ENCODE results near the gene B3GALT5. TPM values are rescaled to one million over a fixed set of nuclear protein-coding genes. Genes with fewer than 3 reads are reported as not detected.

The B3GALT5 gene
- total RNA-seq, 1 experiment from 2014 or later, result 0.09 TPM

DNA sequence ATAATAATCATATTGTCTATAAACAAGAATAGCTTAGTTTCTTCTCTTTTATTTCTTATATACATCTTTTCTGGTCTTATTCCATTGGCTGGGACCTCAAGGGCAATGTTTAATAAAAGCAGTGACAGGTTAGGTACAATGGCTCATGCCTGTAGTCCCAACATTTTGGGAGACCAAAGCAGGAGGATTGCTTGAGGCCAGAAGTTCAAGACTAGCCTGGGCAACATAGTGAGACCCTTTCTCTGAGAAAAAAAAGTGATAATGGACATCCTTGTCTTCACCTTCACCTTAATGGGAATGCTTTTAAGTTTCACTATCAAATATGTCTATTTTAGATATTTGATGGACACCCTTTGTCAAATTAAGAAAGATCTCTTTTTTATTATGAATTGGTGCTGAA is 8.1 kb downstream of the B3GALT5 start:
- no peak for DNase-seq
- ChIA-PET CTCF (no interaction called here), POLR2A (ENCODE audit: unreplicated experiment) (no interaction called here)
- H3K27ac ChIP-seq, result no peak overlapping the region
- no peaks in the 10 kb centered on the region for H3K36me3 ChIP-seq (ENCODE audit: low read depth)
- no peak overlapping the region for H3K4me2 ChIP-seq
- H2AFZ ChIP-seq, result no peak overlapping the region
- no peaks in the 10 kb centered on the region for H3K9me3 ChIP-seq (ENCODE audit: insufficient read depth, low read depth)
- no peaks in the 10 kb centered on the region for H3K27me3 ChIP-seq (ENCODE audit: insufficient read depth, low read depth)
- no peaks in the 10 kb centered on the region for H3K9me2 ChIP-seq (ENCODE audit: insufficient read depth)
- H3K4me1 ChIP-seq (replicated peaks; ENCODE audit: insufficient read depth), result no peaks in the 10 kb centered on the region
- no peak for TF ChIP-seq EZH2 (IDR thresholded peaks at IDR 0.05; ENCODE audit: low read depth)
- TF ChIP-seq, protein P1, sequence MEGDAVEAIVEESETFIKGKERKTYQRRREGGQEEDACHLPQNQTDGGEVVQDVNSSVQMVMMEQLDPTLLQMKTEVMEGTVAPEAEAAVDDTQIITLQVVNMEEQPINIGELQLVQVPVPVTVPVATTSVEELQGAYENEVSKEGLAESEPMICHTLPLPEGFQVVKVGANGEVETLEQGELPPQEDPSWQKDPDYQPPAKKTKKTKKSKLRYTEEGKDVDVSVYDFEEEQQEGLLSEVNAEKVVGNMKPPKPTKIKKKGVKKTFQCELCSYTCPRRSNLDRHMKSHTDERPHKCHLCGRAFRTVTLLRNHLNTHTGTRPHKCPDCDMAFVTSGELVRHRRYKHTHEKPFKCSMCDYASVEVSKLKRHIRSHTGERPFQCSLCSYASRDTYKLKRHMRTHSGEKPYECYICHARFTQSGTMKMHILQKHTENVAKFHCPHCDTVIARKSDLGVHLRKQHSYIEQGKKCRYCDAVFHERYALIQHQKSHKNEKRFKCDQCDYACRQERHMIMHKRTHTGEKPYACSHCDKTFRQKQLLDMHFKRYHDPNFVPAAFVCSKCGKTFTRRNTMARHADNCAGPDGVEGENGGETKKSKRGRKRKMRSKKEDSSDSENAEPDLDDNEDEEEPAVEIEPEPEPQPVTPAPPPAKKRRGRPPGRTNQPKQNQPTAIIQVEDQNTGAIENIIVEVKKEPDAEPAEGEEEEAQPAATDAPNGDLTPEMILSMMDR (conservative IDR thresholded peaks at IDR 0.05), result no peak
- H3K4me3 ChIP-seq, result no peak overlapping the region
- H3F3A ChIP-seq (ENCODE audit: insufficient read depth, low read depth), result no peaks in the 10 kb centered on the region
- intact Hi-C loops (cut with micrococcal nuclease; ENCODE audit: unreplicated experiment), result no loop called here
- no TSS peak for BruUV-seq (replicated peaks)
- H3K79me2 ChIP-seq (ENCODE audit: low read depth), result no peaks in the 10 kb centered on the region
- H4K20me1 ChIP-seq (ENCODE audit: insufficient read depth), result no peaks in the 10 kb centered on the region

DNA sequence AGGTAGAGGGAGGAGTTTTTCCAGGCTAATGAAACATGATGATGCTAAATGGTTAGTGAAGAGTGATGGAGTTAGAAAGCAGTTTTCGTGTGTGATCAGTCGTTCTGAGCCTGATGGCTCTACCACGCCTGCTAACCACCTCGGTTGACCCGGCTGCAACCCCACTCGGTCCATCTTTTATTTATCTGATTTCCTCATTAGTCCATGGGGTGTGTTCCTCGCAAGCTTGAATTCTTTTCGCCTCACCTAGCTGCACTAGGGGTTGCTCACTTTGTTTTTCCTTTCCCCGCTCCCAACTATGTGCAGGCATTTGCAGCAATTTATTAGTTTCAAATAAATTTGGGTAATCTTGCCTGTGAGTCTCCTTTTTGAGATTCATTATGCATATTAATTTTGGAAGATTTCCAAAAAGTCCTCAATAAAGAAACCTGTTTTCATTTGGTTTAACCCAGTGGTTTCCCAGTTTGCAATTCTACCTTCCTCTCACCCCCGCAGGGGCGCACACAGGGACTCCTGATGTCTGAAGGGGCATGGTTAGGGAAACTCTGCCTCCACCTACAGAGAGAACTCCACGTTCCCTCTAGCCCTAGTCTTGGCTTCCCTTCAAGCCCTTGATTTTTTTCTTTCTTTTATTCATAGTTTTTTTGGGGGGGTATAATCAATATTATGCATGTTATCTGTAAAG is 12.6 kb downstream of the B3GALT5 start:
- Histone ChIP-seq H3K4me3 (no peak overlapping the region), H3K27ac (no peak overlapping the region), H3K36me3 (ENCODE audit: low read depth) (no peaks in the 10 kb centered on the region), H3K9me2 (ENCODE audit: insufficient read depth) (no peaks in the 10 kb centered on the region), H2AFZ (no peak overlapping the region), H3K4me1 (replicated peaks; ENCODE audit: insufficient read depth) (no peaks in the 10 kb centered on the region), H4K20me1 (ENCODE audit: insufficient read depth) (no peaks in the 10 kb centered on the region), H3K79me2 (ENCODE audit: low read depth) (no peaks in the 10 kb centered on the region), H3K4me2 (no peak overlapping the region), H3K27me3 (ENCODE audit: insufficient read depth, low read depth) (no peaks in the 10 kb centered on the region), H3F3A (ENCODE audit: insufficient read depth, low read depth) (no peaks in the 10 kb centered on the region), H3K9me3 (ENCODE audit: insufficient read depth, low read depth) (no peaks in the 10 kb centered on the region)
- BruUV-seq (replicated peaks), result no TSS peak
- CTCF ChIA-PET, result no interaction called here
- no peak for DNase-seq
- TF ChIP-seq, protein P1 (conservative IDR thresholded peaks at IDR 0.05), result no peak
- TF ChIP-seq EZH2 (IDR thresholded peaks at IDR 0.05; ENCODE audit: low read depth), result no peak
- POLR2A ChIA-PET (ENCODE audit: unreplicated experiment), result no interaction called here
- intact Hi-C loops (cut with micrococcal nuclease; ENCODE audit: unreplicated experiment), result no loop called here

DNA sequence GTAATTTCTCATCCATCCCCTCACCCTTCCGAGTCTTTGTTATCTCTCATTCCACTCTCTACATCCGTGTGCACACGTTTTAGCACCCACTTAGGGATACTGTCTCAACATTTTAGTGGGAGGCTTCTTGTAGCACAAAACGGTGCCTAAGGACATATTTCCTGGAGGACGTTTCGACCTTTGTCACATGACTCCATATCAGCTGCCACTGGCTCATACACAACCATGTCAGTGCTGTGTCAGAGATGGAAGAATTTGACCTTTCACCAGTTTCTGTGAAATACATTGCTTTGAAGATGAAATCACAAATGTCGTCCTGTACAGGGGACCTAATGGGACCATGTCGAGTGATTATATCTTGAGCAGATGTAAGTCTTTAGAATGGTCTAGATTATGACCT is 15.6 kb downstream of the B3GALT5 start:
- no peak for DNase-seq
- Histone ChIP-seq H3K4me1 (replicated peaks; ENCODE audit: insufficient read depth) (no peaks in the 10 kb centered on the region), H4K20me1 (ENCODE audit: insufficient read depth) (no peaks in the 10 kb centered on the region), H3K9me2 (ENCODE audit: insufficient read depth) (no peaks in the 10 kb centered on the region), H3F3A (ENCODE audit: insufficient read depth, low read depth) (no peaks in the 10 kb centered on the region), H3K79me2 (ENCODE audit: low read depth) (no peaks in the 10 kb centered on the region), H3K27ac (no peak overlapping the region), H3K36me3 (ENCODE audit: low read depth) (no peaks in the 10 kb centered on the region), H3K4me2 (no peak overlapping the region), H3K9me3 (ENCODE audit: insufficient read depth, low read depth) (no peaks in the 10 kb centered on the region), H3K27me3 (ENCODE audit: insufficient read depth, low read depth) (0 out of 2 replicates have a peak, but pooled peaks cover 6% of the 10 kb centered on the region), H3K4me3 (no peak overlapping the region), H2AFZ (no peak overlapping the region)
- no peak for TF ChIP-seq EZH2 (IDR thresholded peaks at IDR 0.05; ENCODE audit: low read depth)
- TF ChIP-seq, protein P1 (conservative IDR thresholded peaks at IDR 0.05), result no peak
- CTCF ChIA-PET, result no interaction called here
- POLR2A ChIA-PET (ENCODE audit: unreplicated experiment), result no interaction called here
- intact Hi-C loops (cut with micrococcal nuclease; ENCODE audit: unreplicated experiment), result no loop called here
- no TSS peak for BruUV-seq (replicated peaks)

Data from PC-9 (cell line).